ENCODE results near the gene FBXO2. TPM values are rescaled to one million over a fixed set of nuclear protein-coding genes. Genes with fewer than 3 reads are reported as not detected.

The FBXO2 gene
- total RNA-seq, 4 donors from 2014 or later = 1.1 to 24.3 (median 8.3) TPM

DNA sequence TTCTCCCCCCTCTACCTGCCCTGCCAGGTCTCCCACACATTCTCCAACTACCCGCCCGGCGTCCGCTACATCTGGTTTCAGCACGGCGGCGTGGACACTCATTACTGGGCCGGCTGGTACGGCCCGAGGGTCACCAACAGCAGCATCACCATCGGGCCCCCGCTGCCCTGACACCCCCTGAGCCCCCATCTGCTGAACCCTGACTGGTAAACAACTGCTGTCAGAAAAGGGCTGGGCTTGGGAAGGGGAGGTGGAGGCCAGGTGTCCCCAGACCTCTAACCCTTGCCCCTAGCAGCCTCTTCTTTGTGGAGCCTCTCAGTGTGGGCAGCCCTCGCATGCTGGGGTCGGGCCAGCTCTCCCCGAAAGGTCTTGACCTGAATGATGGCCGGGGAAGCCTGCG lies 6.9 kb upstream of the FBXO2 start:
- TF ChIP-seq, protein P1, sequence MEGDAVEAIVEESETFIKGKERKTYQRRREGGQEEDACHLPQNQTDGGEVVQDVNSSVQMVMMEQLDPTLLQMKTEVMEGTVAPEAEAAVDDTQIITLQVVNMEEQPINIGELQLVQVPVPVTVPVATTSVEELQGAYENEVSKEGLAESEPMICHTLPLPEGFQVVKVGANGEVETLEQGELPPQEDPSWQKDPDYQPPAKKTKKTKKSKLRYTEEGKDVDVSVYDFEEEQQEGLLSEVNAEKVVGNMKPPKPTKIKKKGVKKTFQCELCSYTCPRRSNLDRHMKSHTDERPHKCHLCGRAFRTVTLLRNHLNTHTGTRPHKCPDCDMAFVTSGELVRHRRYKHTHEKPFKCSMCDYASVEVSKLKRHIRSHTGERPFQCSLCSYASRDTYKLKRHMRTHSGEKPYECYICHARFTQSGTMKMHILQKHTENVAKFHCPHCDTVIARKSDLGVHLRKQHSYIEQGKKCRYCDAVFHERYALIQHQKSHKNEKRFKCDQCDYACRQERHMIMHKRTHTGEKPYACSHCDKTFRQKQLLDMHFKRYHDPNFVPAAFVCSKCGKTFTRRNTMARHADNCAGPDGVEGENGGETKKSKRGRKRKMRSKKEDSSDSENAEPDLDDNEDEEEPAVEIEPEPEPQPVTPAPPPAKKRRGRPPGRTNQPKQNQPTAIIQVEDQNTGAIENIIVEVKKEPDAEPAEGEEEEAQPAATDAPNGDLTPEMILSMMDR (IDR thresholded peaks at IDR 0.05) = no peak
- ATAC-seq (ENCODE audit: low FRiP score) = no peak
- no peak for DNase-seq (ENCODE audit: low spot score)

DNA sequence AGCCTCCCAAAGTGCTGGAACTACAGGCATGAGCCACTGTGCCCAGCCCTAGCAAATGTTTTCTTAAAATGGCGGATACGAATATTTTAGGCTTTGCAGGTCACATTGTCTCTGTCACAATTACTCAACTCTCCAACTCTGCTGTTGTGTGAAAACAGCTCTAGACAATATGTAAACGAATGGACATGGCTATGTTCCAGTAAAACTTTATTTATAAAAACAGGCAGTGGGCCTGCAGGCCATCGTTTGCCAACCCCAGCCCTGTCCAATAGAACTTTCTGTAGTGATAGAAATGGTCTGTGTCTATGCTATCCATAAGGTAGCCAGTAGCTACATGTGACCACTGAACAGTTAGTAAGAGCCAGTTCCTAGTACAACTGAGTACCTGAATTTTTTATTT lies 5.5 kb upstream of the FBXO2 start:
- no peak for ATAC-seq (ENCODE audit: low FRiP score)
- TF ChIP-seq, protein P1 (IDR thresholded peaks at IDR 0.05) = no peak
- DNase-seq (ENCODE audit: low spot score) = no peak

DNA sequence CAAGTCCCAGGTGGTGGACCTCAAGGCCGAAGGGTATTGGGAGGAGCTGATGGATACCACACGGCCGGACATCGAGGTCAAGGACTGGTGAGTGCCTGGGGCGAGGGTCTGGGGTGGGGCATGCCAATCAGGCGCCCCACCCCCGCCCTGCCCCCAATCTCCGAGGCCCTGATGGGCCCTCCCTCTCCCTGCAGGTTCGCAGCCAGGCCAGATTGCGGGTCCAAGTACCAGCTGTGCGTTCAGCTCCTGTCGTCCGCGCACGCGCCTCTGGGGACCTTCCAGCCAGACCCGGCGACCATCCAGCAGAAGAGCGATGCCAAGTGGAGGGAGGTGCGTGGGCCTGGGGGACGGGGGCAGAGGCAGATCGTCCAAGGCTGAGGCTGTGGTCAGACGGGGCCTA lies 4.3 kb upstream of the FBXO2 start:
- TF ChIP-seq, protein P1 (IDR thresholded peaks at IDR 0.05) = no peak
- ATAC-seq (ENCODE audit: low FRiP score) (no peak), DNase-seq (ENCODE audit: low spot score) (no peak)

DNA sequence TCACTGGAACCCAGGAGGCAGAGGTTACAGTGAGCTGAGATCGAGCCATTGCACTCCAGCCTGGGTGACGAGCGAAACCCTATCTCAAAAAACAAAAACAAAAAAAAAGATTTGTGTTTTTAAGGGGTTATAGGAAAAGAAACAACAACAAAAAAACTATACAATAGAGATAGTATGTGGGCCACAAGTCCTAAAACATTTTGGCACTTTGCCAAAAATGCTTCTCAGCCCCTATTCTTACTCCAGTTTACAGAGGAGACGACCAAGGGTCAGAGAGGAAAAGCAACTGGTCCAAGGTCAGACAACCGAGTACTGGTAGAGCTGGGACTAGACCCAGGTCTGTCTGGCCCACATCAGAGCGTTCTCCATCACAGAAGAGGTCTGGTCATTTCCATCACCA lies 3.4 kb upstream of the FBXO2 start:
- TF ChIP-seq, protein P1 (IDR thresholded peaks at IDR 0.05) = no peak
- ATAC-seq (ENCODE audit: low FRiP score) (no peak), DNase-seq (ENCODE audit: low spot score) (no peak)

DNA sequence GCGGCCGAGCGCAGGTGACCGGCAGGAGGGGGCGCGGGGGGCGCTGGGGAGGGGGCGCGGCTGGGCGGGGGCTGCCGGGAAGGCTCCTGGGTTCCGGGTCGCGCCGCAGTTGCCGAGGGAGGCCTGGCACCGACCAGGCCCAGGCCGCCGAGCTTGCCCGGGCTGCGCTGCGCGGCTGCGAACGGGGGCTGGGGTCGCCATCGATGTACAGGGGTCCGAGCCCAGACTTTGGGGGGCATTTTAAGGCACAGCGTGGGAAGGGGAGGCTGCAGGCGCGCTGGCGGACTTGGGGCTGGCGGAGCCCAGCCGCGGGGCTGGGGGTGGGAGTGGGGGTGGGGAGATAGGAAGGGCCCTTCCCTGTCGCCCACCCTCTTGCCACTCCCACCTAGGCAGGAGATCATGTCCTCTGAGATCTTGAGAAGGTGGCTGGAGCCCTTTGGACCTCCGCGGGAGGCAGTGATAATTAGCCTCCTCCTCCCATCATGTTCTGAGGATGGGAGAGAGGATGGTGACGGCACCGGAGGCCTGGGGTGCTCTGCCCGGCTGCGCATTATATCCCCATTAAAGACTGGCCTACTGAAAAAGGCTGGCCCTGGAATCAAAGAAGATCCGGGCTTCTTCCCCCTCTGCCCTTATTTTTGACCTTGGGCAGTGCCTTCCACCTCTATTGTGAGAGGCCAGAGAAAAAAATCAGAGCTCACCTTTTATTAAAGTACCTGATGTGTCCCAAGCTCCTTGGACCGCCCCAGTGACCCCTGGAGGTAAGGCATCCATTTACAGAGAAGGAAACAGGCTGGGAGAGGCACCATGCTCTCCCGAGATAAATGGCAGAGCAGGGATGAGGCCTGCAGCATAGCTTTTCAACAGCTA lies 945 bp upstream of the FBXO2 start:
- ATAC-seq (ENCODE audit: low FRiP score) (peak; percentile 2), DNase-seq (ENCODE audit: low spot score) (no peak)
- TF ChIP-seq, protein P1 (IDR thresholded peaks at IDR 0.05) = no peak

DNA sequence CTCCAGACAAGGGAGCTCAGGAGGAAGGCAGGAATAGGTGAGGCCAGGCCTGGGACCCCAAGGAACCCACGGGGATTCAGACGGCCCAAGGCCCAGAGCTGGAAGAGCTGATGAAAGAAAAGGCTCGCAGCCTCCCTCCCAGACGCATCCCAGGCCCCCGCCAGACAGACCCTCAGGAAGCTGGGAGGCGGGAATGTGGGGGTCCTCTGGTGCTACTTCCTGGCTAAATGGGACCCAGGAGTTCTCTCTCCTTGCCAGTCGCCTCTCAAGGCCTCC lies 430 bp downstream of the FBXO2 start:
- TF ChIP-seq, protein P1 (IDR thresholded peaks at IDR 0.05) = no peak
- ATAC-seq (ENCODE audit: low FRiP score) (no peak), DNase-seq (ENCODE audit: low spot score) (no peak)
